ENCODE data around the gene DTX3. TPM values are rescaled to one million over a fixed set of nuclear protein-coding genes. Genes with fewer than 3 reads are reported as not detected.
"Not testable (repeated sequence)": the region's sequence is repeated elsewhere in the genome, so short reads cannot be mapped to it uniquely, and the experiment has no call there.

The DTX3 gene
- polyA plus RNA-seq, 1 donor from 2014 or later = 141 TPM

DNA sequence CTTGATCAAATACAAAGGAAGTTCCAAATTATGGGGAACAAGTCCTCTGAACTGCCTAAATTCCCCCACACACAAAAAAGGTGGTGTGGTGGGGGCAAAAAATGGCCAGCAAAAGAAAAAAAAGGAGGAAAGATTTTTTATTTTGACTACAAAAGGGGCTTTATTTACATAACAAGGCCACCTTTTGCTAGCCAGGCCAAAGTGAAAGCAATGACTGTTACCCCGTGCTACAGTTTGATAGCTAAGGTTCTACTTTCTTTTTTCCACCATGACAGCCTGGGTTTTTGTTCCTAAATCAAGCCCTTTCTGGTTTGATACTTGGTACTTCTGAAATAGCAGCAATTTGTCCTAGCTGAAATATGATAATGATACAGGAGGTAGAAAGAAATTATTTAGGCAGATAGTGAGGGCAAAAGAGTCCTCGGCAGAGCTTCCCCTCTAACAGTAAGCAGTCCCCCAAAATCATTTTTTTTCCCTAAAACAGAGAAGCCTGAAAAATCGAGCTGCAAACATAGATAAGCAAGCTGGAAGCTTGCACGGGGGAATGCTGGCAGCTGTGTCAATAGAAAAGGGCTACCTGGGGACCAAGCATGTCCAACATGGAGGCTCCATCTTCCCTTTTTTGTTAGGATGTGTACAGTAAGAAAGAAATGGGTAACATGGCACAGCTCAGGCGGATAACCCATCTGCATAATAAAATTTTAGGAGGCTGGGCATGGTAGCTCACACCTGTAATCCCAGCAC is 37.2 kb downstream of the DTX3 start:
- Histone ChIP-seq H3K9me2 (ENCODE audit: insufficient read depth, low read length) (no peaks in the 10 kb centered on the region), H3K27ac (ENCODE audit: low read length) (no peak overlapping the region), H3F3A (ENCODE audit: insufficient read depth, low read length, poor library complexity, severe bottlenecking) (no peaks in the 10 kb centered on the region), H3K4me2 (ENCODE audit: low read length) (no peak overlapping the region), H4K20me1 (ENCODE audit: insufficient read depth) (no peaks in the 10 kb centered on the region), H3K9ac (ENCODE audit: low read length) (no peak overlapping the region), H3K4me3 (ENCODE audit: low read length) (no peak overlapping the region), H3K27me3 (ENCODE audit: insufficient read depth, low read depth, low read length) (peaks cover 6% of the 10 kb centered on the region), H3K79me2 (replicated peaks; ENCODE audit: insufficient read depth, low read length) (no peaks in the 10 kb centered on the region), H3K9me3 (ENCODE audit: low read length) (no peaks in the 10 kb centered on the region), H3K36me3 (ENCODE audit: insufficient read depth, low read length) (no peaks in the 10 kb centered on the region), H2AFZ (ENCODE audit: low read depth, low read length) (no peak overlapping the region)
- no peak for TF ChIP-seq TAF1 (IDR thresholded peaks at IDR 0.05; ENCODE audit: low read depth)
- TF ChIP-seq POLR2AphosphoS5 (IDR thresholded peaks at IDR 0.05) = no peak
- TF ChIP-seq MXI1 (conservative IDR thresholded peaks at IDR 0.05; ENCODE audit: poor library complexity, severe bottlenecking) = no peak
- TF ChIP-seq, protein P1, sequence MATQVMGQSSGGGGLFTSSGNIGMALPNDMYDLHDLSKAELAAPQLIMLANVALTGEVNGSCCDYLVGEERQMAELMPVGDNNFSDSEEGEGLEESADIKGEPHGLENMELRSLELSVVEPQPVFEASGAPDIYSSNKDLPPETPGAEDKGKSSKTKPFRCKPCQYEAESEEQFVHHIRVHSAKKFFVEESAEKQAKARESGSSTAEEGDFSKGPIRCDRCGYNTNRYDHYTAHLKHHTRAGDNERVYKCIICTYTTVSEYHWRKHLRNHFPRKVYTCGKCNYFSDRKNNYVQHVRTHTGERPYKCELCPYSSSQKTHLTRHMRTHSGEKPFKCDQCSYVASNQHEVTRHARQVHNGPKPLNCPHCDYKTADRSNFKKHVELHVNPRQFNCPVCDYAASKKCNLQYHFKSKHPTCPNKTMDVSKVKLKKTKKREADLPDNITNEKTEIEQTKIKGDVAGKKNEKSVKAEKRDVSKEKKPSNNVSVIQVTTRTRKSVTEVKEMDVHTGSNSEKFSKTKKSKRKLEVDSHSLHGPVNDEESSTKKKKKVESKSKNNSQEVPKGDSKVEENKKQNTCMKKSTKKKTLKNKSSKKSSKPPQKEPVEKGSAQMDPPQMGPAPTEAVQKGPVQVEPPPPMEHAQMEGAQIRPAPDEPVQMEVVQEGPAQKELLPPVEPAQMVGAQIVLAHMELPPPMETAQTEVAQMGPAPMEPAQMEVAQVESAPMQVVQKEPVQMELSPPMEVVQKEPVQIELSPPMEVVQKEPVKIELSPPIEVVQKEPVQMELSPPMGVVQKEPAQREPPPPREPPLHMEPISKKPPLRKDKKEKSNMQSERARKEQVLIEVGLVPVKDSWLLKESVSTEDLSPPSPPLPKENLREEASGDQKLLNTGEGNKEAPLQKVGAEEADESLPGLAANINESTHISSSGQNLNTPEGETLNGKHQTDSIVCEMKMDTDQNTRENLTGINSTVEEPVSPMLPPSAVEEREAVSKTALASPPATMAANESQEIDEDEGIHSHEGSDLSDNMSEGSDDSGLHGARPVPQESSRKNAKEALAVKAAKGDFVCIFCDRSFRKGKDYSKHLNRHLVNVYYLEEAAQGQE (IDR thresholded peaks at IDR 0.05; ENCODE audit: borderline replicate concordance) = no peak
- TF ChIP-seq RAD21 (conservative IDR thresholded peaks at IDR 0.05) = no peak
- TF ChIP-seq, protein P2, sequence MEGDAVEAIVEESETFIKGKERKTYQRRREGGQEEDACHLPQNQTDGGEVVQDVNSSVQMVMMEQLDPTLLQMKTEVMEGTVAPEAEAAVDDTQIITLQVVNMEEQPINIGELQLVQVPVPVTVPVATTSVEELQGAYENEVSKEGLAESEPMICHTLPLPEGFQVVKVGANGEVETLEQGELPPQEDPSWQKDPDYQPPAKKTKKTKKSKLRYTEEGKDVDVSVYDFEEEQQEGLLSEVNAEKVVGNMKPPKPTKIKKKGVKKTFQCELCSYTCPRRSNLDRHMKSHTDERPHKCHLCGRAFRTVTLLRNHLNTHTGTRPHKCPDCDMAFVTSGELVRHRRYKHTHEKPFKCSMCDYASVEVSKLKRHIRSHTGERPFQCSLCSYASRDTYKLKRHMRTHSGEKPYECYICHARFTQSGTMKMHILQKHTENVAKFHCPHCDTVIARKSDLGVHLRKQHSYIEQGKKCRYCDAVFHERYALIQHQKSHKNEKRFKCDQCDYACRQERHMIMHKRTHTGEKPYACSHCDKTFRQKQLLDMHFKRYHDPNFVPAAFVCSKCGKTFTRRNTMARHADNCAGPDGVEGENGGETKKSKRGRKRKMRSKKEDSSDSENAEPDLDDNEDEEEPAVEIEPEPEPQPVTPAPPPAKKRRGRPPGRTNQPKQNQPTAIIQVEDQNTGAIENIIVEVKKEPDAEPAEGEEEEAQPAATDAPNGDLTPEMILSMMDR (IDR thresholded peaks at IDR 0.05; ENCODE audit: poor library complexity, severe bottlenecking) = no peak
- TF ChIP-seq EP300 (conservative IDR thresholded peaks at IDR 0.05; ENCODE audit: poor library complexity, severe bottlenecking) = no peak
- TF ChIP-seq SMC3 (conservative IDR thresholded peaks at IDR 0.05; ENCODE audit: poor library complexity) = no peak
- no peak for TF ChIP-seq EZH2 (IDR thresholded peaks at IDR 0.05; ENCODE audit: borderline replicate concordance, insufficient read depth, low read length, poor library complexity, severe bottlenecking)

DNA sequence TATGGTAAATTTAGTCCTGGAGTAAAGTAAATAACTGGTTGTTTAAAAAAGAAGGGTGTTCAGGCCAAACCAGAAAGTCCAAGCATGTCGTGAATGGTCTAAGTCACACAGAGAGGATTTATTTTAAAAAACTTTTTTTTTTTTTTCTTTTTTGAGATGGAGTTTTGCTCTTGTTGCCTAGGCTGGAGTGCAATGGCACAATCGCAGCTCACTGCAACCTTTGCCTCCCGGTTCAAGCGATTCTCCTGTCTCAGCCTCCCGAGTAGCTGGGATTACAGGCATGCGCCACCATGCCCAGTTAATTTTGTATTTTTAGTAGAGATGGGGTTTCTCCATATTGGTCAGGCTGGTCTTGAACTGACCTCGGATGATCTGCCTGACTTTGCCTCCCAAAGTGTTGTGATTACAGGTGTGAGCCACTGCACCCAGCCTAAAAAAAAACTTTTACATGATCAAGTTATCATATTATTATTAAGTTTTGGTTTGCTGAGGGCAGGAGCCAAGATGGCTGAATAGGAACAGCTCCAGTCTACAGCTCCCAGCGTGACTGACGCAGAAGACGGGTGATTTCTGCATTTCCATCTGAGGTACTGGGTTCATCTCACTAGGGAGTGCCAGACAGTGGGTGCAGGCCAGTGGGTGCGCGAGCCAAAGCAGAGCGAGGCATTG is 41.5 kb downstream of the DTX3 start:
- not testable (repeated sequence) for H3K27me3 ChIP-seq (ENCODE audit: insufficient read depth, low read depth, low read length); H3F3A ChIP-seq (ENCODE audit: insufficient read depth, low read length, poor library complexity, severe bottlenecking); H3K9me2 ChIP-seq (ENCODE audit: insufficient read depth, low read length); H3K9me3 ChIP-seq (ENCODE audit: low read length); H3K27ac ChIP-seq (ENCODE audit: low read length); H3K36me3 ChIP-seq (ENCODE audit: insufficient read depth, low read length); H3K4me2 ChIP-seq (ENCODE audit: low read length); H3K4me3 ChIP-seq (ENCODE audit: low read length); H3K9ac ChIP-seq (ENCODE audit: low read length); H4K20me1 ChIP-seq (ENCODE audit: insufficient read depth); H2AFZ ChIP-seq (ENCODE audit: low read depth, low read length); H3K79me2 ChIP-seq (replicated peaks; ENCODE audit: insufficient read depth, low read length)

DNA sequence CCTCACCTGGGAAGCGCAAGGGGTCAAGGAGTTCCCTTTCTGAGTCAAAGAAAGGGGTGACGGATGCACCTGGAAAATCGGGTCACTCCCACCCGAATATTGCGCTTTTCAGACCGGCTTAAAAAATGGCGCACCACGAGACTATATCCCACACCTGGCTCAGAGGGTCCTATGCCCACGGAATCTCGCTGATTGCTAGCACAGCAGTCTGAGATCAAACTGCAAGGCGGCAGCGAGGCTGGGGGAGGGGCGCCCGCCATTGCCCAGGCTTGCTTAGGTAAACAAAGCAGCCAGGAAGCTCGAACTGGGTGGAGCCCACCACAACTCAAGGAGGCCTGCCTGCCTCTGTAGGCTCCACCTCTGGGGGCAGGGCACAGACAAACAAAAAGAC is 42.0 kb downstream of the DTX3 start:
- not testable (repeated sequence) for H3F3A ChIP-seq (ENCODE audit: insufficient read depth, low read length, poor library complexity, severe bottlenecking); H2AFZ ChIP-seq (ENCODE audit: low read depth, low read length); H3K4me3 ChIP-seq (ENCODE audit: low read length); H4K20me1 ChIP-seq (ENCODE audit: insufficient read depth); H3K9me2 ChIP-seq (ENCODE audit: insufficient read depth, low read length); H3K9me3 ChIP-seq (ENCODE audit: low read length); H3K4me2 ChIP-seq (ENCODE audit: low read length); H3K79me2 ChIP-seq (replicated peaks; ENCODE audit: insufficient read depth, low read length); H3K27me3 ChIP-seq (ENCODE audit: insufficient read depth, low read depth, low read length); H3K9ac ChIP-seq (ENCODE audit: low read length); H3K36me3 ChIP-seq (ENCODE audit: insufficient read depth, low read length); H3K27ac ChIP-seq (ENCODE audit: low read length)
